Left forelimb (tissue), 1 donor: ENCODE data around the gene ZC3H7A.
A peak's percentile ranks its signal among the peaks of the same experiment; 100 is the strongest.

Experiments used
- DNase-seq: peaks from one replicate; pipeline ENCODE4 v3.0.0-alpha.2; 2018; ENCODE audit warnings: low spot score

ZC3H7A gene

DNA sequence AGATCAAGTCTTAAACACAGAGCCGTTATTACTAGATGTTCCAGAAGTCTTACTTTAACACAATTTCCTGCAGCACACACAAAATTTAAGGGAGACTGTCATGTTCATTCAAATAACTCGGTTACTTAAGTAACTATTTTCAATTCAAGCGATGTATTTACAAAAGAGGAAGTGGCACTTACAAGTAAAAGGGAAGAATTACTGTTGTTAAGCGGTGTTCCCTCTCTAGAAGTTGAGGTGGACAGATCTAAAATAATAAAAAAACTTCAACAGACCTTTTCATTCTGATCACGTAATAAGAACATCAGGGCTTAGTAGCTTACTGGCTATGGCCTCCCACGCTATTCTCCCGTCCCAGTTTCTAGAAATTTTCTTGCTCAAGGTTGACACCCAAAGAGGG is 28.2 kb downstream of the ZC3H7A start:
- no peak for DNase-seq

DNA sequence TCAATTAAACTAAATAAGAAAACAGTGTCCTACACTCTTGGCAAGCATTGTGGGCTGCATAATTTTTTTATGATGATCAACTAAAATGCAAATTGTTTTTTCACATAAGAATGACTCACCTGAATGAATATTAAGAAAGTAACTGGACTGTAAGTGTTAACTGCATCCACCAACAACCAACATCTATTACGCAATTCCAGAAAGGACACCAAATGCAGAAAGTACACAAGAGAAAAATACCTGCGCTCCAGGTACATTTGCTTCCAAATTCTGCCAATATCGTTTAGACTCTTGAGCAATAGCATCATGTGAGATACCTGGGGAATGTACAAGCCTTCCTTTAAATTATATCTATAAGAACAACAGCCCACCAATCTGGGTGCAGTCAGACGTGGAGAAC is 34.6 kb downstream of the ZC3H7A start:
- no peak for DNase-seq

DNA sequence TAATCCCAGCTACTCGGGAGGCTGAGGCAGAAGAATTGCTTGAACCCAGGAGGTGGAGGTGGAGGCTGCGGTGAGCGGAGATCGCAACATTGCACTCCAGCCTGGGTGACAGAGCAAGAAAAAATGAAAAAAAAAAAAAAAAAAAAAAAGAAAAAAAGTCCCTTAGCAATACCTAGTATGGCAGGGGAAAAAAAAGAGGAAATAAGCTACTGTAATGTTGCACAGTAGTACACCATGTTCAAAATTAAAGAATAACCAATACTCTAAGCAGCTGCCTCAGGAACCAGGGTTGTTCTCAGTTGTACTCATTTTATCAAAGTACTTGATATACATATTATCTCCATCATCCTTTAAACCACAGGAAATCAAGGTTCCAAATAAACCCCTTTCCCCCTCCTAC is 37.1 kb downstream of the ZC3H7A start:
- DNase-seq, result no peak

DNA sequence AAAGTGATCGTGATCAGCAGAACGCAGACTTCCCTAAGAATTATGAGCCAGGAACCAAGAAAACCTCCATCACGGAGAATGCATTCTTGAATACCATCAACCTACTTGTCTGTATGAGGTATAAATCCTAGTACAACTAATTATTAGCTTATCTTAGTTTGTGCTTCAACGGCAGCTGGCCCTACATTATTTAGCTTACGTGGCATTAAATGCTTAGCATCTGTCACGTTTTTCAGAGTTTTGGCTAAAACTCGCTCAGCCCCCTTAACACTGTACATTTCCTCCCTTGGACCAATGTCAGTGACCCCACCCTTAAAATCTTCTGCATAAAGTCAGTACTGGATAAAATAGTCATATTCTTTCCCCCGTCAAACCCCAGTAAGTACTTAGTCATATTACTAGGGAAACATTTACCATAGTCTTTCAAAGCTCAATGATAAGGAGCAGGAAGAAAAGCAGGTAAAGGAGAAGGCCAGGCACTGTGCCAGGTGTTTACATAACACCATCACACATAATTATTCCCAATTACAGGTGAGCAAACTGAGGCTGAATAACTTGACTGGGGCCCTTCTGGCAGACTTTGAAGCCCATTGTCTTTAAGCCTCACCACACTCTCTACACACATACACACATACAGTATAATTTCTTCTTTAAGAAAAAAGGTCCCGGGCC is 37.8 kb downstream of the ZC3H7A start:
- no peak for DNase-seq

DNA sequence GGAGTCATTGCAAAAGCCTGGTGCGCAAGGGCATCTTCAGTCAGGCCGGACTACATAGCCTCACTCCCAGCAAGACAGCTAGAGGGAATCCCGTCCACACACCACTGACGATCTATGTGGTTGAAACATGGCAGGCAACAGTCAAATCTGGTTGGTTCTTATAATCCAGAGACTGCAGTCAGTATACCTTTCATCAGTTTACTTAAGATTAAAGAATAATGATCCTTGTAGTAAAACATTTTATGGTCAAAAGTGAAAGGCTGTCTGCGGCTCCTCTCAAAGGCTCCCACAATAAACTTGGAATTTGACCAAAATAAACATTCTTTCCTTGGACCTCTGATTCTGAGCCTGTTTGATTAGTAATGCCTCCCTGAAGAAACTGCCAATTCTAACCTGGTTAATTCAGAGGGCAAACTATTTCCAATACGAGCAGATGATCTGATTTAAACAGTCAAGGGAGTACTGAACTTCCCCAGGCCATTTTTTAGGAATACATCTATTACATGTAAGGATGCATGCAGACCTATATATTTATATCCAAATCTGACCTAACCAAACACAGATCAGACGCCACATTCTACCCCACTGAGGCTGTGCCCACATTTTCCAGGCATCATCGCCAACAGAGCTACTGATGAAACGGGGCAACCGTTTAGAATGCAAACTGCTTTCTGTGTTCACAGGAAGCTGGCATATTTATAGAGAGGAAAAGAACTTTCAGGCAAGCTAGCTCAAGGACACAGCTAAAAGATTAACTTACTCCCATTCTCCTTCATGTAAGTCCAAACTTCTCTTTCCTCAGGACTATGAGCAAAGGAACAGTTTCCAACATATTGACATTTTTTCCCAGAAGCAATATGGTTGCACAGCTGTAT is 39.1 kb downstream of the ZC3H7A start:
- no peak for DNase-seq

DNA sequence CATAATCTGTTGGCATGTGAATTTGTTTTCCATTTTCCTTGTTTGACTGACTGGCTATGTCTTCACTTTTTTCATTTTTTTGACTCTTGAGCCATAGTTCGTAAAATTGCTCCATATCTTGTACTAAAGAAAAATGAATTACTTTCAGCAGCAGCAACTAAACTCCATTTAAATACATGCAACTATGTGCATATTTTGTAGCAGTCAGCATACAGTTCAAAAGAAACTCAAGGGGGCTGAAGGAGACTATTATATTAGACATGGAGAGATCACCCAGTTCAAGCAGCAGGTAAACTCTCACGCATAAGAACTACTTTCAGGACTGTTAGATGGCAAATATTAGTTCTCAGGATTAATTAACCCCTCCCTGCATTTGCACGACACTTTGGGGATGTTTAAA is 40.8 kb downstream of the ZC3H7A start:
- no peak for DNase-seq

DNA sequence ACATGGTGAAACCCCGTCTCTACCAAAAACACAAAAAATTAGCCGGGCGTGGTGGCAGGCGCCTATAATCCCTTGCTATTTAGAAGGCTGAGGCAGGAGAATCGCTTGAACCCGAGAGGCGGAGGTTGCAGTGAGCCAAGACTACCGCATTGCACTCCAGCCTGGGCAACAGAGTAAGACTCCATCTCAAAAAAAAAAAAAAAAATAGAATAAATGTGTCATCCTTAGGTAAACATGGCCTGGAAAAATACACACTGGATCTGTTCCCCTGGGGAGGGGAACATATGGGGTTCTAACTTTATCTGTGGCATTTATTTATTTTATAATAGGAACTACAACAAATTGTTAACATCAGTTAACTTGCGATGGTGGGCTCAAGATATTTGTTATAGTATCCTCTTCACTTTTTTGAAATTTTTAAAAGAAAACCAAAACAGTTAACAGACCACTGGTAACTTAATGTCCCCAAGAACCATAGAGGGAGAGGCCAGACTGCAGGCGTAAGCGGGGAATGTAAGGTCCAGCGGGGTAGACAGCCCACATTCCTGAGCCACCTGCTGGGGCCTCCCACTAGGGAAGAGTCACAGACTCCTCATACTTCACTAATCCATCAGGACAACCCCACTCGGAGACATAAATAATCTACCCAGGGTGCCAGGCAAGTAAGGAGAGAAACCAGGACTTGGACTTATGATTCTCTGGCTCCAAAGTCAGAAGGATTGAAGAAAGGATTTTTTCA is 41.9 kb downstream of the ZC3H7A start:
- DNase-seq, result no peak

DNA sequence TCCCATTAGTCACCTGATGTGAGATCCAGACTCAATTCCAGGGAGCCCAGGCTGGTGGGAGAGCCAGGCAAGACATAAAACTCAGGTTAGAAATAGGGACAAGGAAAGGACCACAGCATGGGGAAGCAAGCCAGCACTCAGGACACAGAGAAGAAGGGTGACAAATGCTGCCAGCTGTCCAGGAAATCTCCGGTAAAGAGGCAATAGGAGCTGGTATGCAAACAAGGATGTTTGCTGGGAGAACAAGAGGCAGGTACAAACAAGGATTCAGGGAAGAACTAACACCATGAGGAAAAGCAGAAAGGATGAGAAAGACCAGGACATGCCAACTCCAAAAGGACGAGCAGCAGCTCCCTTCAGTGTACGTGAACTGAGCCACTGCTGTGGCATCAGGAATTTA is 44.2 kb downstream of the ZC3H7A start:
- no peak for DNase-seq

DNA sequence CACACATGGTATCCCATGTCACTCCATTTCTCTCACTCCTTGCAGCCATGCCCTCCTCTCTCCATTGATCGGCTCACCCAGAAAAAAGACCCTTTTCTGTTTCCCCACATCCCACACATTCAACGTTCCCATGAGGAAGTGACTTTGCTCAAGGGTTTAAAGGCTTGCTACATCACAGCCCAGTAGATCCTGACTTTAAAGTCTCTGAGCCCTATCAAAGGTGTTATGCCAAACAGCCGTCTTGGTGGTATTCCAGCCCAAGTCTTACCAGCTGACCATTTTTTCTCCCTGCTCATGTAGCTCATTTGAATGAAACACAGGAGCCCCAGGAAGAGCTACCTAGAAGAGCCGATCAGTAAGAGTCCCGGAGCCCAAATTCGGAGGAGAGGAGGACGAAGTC is 47.0 kb downstream of the ZC3H7A start:
- DNase-seq, result no peak

DNA sequence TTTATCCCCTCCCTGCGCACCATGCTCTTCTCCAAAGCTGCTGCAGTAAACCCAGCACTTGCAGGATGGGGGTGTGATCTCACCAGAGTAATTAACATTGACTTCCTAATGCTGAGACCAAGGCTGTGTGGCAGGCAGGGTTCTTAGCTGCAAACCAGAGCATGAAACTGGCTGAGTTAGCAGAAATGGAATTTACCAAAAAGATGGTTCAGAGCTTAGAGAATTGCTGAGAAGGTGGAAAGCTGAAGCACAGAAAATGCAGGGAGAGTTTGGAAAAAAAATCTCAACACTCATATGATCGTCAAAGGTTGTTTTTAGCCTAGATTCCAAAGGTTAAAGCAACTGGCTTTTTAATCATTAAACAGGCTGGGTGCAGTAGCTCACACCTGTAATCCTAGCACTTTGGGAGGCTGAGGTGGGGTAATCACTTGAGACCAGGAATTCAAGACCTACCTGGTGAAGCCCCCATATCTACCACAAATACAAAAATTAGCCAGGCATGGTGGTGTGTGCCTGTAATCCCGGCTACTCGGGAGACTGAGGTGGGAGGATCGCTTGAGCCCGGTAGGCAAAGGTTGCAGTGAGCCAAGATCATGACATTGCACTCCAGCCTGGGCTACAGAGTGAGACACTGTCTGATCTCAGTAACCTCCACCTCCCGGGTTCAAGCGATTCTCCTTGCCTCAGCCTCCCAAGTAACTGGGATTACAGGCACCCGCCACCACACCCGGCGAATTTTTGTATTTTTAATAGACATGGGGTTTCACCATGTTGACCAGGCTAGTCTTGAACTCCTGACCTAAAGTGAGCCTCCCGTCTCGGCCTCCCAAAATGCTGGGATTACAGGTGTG is 48.4 kb downstream of the ZC3H7A start:
- no peak for DNase-seq

DNA sequence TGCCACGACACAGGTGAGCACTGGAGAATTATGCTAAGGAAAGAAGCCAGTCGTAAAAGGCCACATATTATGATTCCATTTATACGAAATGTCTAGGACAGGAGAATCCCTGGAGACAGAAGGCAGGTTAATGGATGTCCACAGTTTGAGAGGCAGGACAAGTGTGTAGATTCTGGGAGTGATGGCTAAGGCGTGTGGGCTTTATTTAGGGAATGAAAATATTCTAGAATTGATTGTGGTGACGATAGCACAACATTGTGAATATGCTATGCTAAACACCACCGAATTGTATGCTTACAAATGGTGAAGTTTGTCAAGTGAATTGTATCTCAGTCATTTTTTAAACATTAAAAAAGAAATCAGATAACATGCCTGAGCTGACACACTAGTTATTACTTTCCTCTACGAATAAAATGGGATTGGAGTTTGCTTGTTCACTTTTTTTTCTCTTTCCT is 49.1 kb downstream of the ZC3H7A start:
- DNase-seq, result no peak

DNA sequence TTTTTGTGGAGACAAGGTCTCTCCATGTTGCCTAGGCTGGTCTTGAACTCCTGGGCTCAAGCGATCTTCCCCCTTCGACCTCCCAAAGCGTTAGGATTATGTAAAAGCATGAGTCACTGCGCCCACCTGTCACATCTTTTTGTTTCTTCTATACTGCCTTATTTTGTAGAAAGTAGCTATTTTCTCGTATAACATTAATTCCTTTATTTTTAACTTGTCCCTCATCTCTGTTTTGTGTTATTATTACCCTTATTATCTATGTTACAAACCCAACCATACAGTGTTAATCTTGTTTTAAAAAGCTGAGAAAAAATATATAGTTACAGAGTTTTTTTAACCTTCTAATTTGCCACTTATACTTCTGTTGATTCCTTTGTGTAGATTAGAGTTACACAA is 53.0 kb downstream of the ZC3H7A start:
- DNase-seq, result no peak

DNA sequence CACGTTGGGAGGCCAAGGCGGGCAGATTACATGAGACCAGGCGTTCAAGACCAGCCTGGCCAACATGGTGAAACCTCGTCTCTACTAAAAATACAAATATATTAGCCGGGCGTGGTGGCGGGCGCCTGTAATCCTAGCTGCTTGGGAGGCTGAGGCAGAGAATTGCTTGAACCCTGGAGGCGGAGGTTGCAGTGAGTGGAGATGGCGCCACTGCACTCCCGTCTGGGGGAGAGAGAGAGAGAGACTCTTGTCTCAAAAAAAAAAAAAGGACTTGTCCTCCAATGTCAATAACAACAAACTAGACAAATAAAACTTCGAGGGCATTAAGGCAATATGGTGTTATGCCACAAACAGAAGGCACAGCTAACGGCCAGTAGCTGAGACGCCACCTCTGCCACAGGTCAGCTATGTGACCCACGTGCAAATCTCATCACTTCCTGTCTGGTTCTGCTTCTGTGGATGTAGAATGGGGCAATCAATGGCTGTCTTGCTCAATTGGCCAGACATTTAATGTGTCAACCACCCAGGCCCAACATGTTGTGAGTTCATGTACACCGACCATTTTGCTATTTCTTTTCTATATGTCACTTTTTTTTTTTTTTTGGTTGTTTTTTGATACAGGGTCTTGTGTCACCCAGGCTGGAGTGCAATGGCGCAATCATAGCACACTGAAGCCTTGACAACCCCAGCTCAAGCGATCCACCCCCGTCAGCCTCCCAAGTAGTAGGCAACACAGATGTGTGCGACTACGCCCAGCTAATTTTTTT is 53.6 kb downstream of the ZC3H7A start:
- no peak for DNase-seq

DNA sequence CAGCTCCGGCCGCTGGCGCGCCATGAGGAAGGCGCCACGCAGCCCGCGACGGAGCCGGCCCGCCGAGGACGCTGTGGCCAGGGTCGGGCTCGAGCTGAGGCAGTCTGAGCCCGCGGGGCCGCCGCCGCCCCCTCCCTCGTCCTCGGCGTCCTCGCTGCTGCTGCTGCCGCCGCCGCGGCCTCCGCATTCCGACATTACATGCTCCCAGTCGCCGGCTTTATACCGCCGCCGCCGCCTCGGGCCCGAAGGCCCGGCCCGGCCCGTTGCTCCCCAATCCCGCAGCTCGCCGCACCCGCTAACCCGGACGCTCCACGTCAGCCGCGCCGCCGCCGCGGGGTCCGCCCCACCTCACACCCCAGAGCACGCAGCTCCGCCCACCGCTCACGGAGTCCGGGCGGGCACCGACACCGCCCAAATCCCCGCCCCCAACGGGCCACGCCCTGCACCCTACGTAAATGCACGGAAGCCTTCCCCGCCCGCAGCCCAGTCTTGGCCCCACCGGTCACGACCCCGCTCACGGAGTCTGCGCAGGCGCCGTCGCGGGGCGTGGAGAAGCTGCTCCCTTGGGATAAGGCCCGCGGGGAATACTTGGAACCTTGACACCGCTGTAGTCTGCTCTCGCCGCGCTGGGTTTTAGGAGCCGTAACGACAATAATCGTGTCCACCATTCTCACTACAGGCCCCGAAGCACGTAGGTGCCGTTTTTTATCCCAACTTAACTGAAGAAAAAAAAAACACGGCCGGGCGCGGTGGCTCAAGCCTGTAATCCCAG is 54.3 kb downstream of the ZC3H7A start, which contains the start of gene TXNDC11:
Gene TXNDC11 (minus strand): TSS at position 322 of the 772 bp plus-strand sequence. CDS start 127 bp downstream, at position 195.
- peak; percentile 100 for DNase-seq

DNA sequence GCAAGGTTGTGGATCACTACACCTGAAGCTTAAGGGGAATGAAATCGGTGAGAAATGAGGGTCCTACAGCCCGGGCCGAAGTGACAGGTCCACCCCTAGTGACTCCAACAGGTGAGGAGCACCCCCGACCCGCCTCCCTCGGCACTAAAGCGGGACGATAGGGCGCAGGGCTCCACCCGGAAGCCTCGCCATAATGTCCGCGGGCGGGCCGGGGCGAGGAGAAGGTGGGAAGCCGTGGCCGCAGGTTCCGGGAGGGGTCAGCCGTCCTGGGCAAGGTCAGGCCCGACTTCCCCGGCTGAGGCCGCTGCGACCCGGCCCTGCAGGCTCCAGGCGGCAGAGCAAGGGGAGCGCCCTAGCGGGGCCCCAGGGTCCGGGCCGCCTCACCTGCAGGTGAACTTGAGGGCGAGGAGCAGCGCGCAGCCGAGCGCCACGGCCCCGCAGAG is 54.9 kb downstream of the ZC3H7A start:
- peak; percentile 71 for DNase-seq

DNA sequence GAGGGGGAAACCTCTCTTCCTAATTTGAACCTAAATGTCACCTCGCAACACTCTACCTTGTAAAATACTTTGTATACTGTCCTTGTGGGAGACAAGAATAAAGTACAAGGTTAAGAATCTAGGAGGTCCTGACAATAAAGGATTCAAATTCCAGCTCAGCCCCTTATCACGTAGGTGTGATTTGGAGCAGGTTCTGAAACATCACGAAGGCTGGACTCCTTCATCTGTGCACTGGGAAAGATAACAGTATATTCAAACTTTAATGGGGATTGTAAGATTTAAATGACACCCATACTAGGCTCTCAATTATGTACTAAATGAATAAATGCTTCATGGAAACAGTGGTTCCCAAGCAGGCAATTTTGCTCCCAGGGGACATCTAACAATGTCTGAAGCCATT is 56.5 kb downstream of the ZC3H7A start:
- DNase-seq, result no peak

DNA sequence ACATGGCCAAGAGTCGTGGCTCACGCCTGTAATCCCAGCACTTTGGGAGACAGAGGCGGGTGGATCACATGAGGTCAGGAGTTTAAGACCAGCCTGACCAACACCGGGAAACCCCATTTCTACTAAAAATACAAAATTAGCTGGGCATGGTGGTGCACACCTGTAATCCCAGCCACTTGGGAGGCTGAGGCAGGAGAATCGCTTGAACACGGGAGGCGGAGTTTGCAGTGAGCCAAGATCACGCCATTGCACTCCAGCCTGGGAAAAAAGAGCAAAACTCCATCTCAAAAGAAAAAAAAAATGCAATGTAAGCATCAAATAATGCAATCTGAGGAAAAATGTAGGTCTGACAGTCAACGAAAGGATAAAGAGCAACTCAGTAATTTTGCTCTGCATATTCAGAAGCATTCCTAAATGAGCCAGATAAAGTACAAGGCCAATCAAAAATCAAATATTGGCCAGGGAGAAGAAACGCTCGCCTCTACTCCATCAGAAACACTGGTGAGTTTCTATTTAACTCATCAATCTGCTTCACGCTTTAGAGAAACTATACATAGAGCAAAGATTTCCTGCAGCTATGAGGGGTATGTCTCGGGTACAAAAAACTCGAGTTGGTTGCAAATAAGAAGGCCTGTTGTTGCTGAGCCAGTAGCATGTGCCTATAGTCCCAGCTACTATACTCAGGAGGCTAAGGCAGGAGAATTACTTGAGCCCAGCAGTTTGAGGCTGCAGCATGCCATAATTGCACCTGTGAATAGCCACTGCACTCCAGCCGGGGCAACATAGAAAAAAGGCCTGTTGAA is 58.1 kb downstream of the ZC3H7A start:
- no peak for DNase-seq

DNA sequence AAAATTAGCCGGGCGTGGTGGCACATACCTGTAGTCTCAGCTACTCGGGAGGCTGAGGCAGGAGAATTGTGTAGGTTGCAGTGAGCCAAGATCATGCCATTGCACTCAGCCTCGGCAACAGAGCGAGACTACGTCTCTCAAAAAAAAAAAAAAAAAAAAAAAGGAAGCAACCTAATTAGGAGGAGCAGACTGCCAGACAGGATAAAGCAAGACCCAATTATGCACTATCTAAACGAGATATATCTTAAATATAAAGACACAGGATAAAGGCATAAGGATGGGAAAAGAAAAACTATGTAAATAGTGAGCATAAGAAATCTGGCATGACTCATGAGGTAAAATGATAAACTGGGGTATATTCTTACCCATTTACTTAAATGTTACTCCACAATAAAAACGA is 59.3 kb downstream of the ZC3H7A start:
- DNase-seq, result no peak

DNA sequence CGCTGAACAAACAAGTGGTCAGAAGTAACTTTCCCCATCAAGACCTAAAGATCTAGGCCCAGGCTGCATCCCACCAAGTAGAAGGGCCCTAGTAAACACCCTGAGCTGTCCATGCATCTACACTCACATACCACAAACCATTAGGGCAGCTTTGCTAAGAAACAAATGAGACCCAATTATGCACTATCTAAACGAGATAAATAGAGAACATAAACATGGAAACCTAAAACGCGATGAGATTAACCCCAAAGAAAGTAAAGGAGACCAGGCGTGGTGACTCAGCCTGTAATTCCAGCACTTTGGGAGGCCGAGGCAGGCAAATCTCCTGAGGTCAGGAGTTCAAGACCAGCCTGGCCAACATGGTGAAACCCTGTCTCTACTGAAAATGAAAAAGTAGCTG is 60.2 kb downstream of the ZC3H7A start:
- no peak for DNase-seq
